Activated CD4-positive, alpha-beta T cell treated with anti-CD3 and anti-CD28 coated beads, Interleukin-2, amount 10 ng/mL, durations not matched to agents 24 days and 14 days (primary cell): ENCODE data around the gene GNB5. TPM values are rescaled to one million over a fixed set of nuclear protein-coding genes. Genes with fewer than 3 reads are reported as not detected.

Source experiments
- DNase-seq: peaks from one replicate; pipeline ENCODE4 v3.0.0; 2022
- H3K27ac Mint-ChIP-seq: one replicate; pipeline ENCODE4 v1.8.0; 2022; ENCODE audit warnings: mild to moderate bottlenecking, mixed read lengths
- H3K27me3 Mint-ChIP-seq: one replicate; pipeline ENCODE4 v1.8.0; 2022; ENCODE audit warnings: mixed read lengths
- H3K36me3 Mint-ChIP-seq: one replicate; pipeline ENCODE4 v1.8.0; 2022; ENCODE audit warnings: low read depth, mild to moderate bottlenecking, mixed read lengths
- H3K4me1 Mint-ChIP-seq: one replicate; pipeline ENCODE4 v1.8.0; 2021; ENCODE audit warnings: mixed read lengths
- H3K4me3 Mint-ChIP-seq: one replicate; pipeline ENCODE4 v1.8.0; 2022; ENCODE audit warnings: mild to moderate bottlenecking, moderate library complexity, mixed read lengths
- H3K9me3 Mint-ChIP-seq: one replicate; pipeline ENCODE4 v1.8.0; 2021; ENCODE audit warnings: mixed read lengths
- intact Hi-C: fragments of 100-400 bp; cut with micrococcal nuclease; formaldehyde crosslinking; loops from one replicate; pipeline ENCODE4 v1.15.1; 2023
- total RNA-seq: library from RNA; stranded (reverse); gene quantifications from 2 replicates; pipeline ENCODE4 v1.2.3, GENCODE V29; 2022

The GNB5 gene
- total RNA-seq, 1 donor from 2014 or later, result 21.5 TPM

GRCh38 chr15:52193791-52194190 lies 2.6 kb upstream of the GNB5 start:
- Mint-ChIP-seq H3K27me3 (peaks cover 3% of the 10 kb centered on the region), H3K9me3 (no peaks in the 10 kb centered on the region)

GRCh38 chr15:52193321-52193720 lies 2.1 kb upstream of the GNB5 start:
- Mint-ChIP-seq H3K36me3 (no peaks in the 10 kb centered on the region), H3K9me3 (no peaks in the 10 kb centered on the region), H3K27me3 (peaks cover 3% of the 10 kb centered on the region), H3K4me3 (no peak overlapping the region), H3K27ac (no peak overlapping the region), H3K4me1 (no peaks in the 10 kb centered on the region)
- no peak for DNase-seq
- intact Hi-C loops, result no loop called here

More at GRCh38 chr15:52193791-52194190, 2.6 kb upstream of the GNB5 start:
- intact Hi-C loops, result no loop called here
- Mint-ChIP-seq H3K4me3 (no peak overlapping the region), H3K36me3 (no peaks in the 10 kb centered on the region), H3K27ac (no peak overlapping the region), H3K4me1 (no peaks in the 10 kb centered on the region)
- DNase-seq, result no peak

GRCh38 chr15:52186651-52187486 lies 4.3 kb downstream of the GNB5 start:
- no peak overlapping the region for H3K27ac Mint-ChIP-seq
- no peaks in the 10 kb centered on the region for H3K9me3 Mint-ChIP-seq
- H3K4me1 Mint-ChIP-seq, result peaks cover 6% of the 10 kb centered on the region
- intact Hi-C loops, result no loop called here
- no peak for DNase-seq
- H3K4me3 Mint-ChIP-seq, result no peak overlapping the region
- H3K36me3 Mint-ChIP-seq, result peaks cover 1% of the 10 kb centered on the region
- H3K27me3 Mint-ChIP-seq, result no peaks in the 10 kb centered on the region

- intact Hi-C loops, result no loop called here
- H3K9me3 Mint-ChIP-seq, result no peaks in the 10 kb centered on the region
- peaks cover 1% of the 10 kb centered on the region for H3K36me3 Mint-ChIP-seq
- no peaks in the 10 kb centered on the region for H3K27me3 Mint-ChIP-seq
- peaks cover 13% of the 10 kb centered on the region for H3K4me1 Mint-ChIP-seq
- H3K27ac Mint-ChIP-seq, result no peak overlapping the region
- no peak for DNase-seq
- H3K4me3 Mint-ChIP-seq, result no peak overlapping the region
Measured at GRCh38 chr15:52185151-52185561, 6.0 kb downstream of the GNB5 start.

GRCh38 chr15:52184721-52185120 lies 6.5 kb downstream of the GNB5 start:
- Mint-ChIP-seq H3K36me3 (peaks cover 1% of the 10 kb centered on the region), H3K27me3 (no peaks in the 10 kb centered on the region), H3K4me3 (no peak overlapping the region), H3K4me1 (peaks cover 13% of the 10 kb centered on the region), H3K9me3 (no peaks in the 10 kb centered on the region), H3K27ac (no peak overlapping the region)
- intact Hi-C loops, result no loop called here
- DNase-seq, result no peak

GRCh38 chr15:52183562-52184173 lies 7.5 kb downstream of the GNB5 start:
- Mint-ChIP-seq H3K36me3 (peaks cover 1% of the 10 kb centered on the region), H3K4me3 (no peak overlapping the region), H3K27ac (no peak overlapping the region), H3K27me3 (no peaks in the 10 kb centered on the region), H3K9me3 (no peaks in the 10 kb centered on the region), H3K4me1 (peaks cover 15% of the 10 kb centered on the region)
- intact Hi-C loops, result loop anchor here (2.0 kb wide), 1 partner anchor 25 kb away; no protein-coding TSS in a partner anchor
- DNase-seq, result peak; percentile 77

- Mint-ChIP-seq H3K4me3 (no peak overlapping the region), H3K27ac (no peak overlapping the region), H3K4me1 (peaks cover 23% of the 10 kb centered on the region)
Measured at GRCh38 chr15:52181938-52182780, 9.0 kb downstream of the GNB5 start.

GRCh38 chr15:52180851-52181450 lies 10.2 kb downstream of the GNB5 start:
- peak overlapping the region; percentile 86 for H3K4me3 Mint-ChIP-seq
- H3K9me3 Mint-ChIP-seq, result no peaks in the 10 kb centered on the region
- intact Hi-C loops, result loop anchor here (2.0 kb wide), 1 partner anchor 46 kb away; no protein-coding TSS in a partner anchor
- H3K27ac Mint-ChIP-seq, result peak overlapping the region; percentile 97
- H3K4me1 Mint-ChIP-seq, result peaks cover 26% of the 10 kb centered on the region
- peaks cover 9% of the 10 kb centered on the region for H3K36me3 Mint-ChIP-seq
- no peak for DNase-seq
- no peaks in the 10 kb centered on the region for H3K27me3 Mint-ChIP-seq

More at GRCh38 chr15:52181938-52182780, 9.0 kb downstream of the GNB5 start:
- intact Hi-C loops, result loop anchor here (2.0 kb wide), 2 partner anchors 27 to 45 kb away; no protein-coding TSS in a partner anchor
- Mint-ChIP-seq H3K27me3 (no peaks in the 10 kb centered on the region), H3K9me3 (no peaks in the 10 kb centered on the region), H3K36me3 (peaks cover 1% of the 10 kb centered on the region)
- no peak for DNase-seq

GRCh38 chr15:52180196-52180835 lies 10.9 kb downstream of the GNB5 start:
- intact Hi-C loops, result loop anchor here (2.0 kb wide), 1 partner anchor 46 kb away; no protein-coding TSS in a partner anchor
- Mint-ChIP-seq H3K4me3 (peak overlapping the region; percentile 86), H3K27ac (peak overlapping the region; percentile 97), H3K36me3 (peaks cover 9% of the 10 kb centered on the region), H3K4me1 (peaks cover 26% of the 10 kb centered on the region), H3K9me3 (no peaks in the 10 kb centered on the region), H3K27me3 (no peaks in the 10 kb centered on the region)
- no peak for DNase-seq

GRCh38 chr15:52179278-52180195 lies 11.7 kb downstream of the GNB5 start:
- intact Hi-C loops, result loop anchor here (2.0 to 5.0 kb wide), 2 partner anchors 47 to 347 kb away; no protein-coding TSS in a partner anchor
- Mint-ChIP-seq H3K9me3 (no peaks in the 10 kb centered on the region), H3K36me3 (peaks cover 8% of the 10 kb centered on the region), H3K4me3 (peak overlapping the region; percentile 87), H3K4me1 (peaks cover 26% of the 10 kb centered on the region), H3K27me3 (no peaks in the 10 kb centered on the region), H3K27ac (peak overlapping the region; percentile 97)
- peak; percentile 97 for DNase-seq

GRCh38 chr15:52178765-52179164 lies 12.4 kb downstream of the GNB5 start:
- Mint-ChIP-seq H3K27ac (peak overlapping the region; percentile 92), H3K4me1 (peaks cover 26% of the 10 kb centered on the region), H3K4me3 (peak overlapping the region; percentile 87), H3K27me3 (no peaks in the 10 kb centered on the region), H3K36me3 (peaks cover 8% of the 10 kb centered on the region), H3K9me3 (no peaks in the 10 kb centered on the region)
- DNase-seq, result no peak
- intact Hi-C loops, result loop anchor here (5.0 kb wide), 1 partner anchor 346 kb away; no protein-coding TSS in a partner anchor

- Mint-ChIP-seq H3K27me3 (no peaks in the 10 kb centered on the region), H3K4me1 (peaks cover 19% of the 10 kb centered on the region), H3K9me3 (no peaks in the 10 kb centered on the region), H3K4me3 (no peak overlapping the region), H3K36me3 (peaks cover 11% of the 10 kb centered on the region), H3K27ac (no peak overlapping the region)
- no peak for DNase-seq
- intact Hi-C loops, result no loop called here
Measured at GRCh38 chr15:52172869-52173268, 18.3 kb downstream of the GNB5 start.
